NCI-H146 treated with DMSO at 0.1 percent for 48 hours (cell line): ENCODE results near the gene ANP32B.

Experiments used
- DNase-seq: peaks from one replicate; lab custom pipeline; 2025; ENCODE audit not compliant: unreplicated experiment; lab: John Stamatoyannopoulos, UW

Gene ANP32B

GRCh38 chr9:98057138-98057799, 74.1 kb downstream of the ANP32B start:
- no peak for DNase-seq

GRCh38 chr9:98062161-98062560, 79.0 kb downstream of the ANP32B start:
- no peak for DNase-seq

- DNase-seq = no peak
Measured at GRCh38 chr9:98064623-98065392, 81.7 kb downstream of the ANP32B start.
